ENCODE results near the gene CCDC78. TPM values are rescaled to one million over a fixed set of nuclear protein-coding genes. Genes with fewer than 3 reads are reported as not detected.

Gene CCDC78
- total and polyA plus RNA-seq, 2 donors (not counting 3 experiments of a cell fraction or from before 2014, with no cell fraction given): 0.50 to 1.3 TPM

DNA sequence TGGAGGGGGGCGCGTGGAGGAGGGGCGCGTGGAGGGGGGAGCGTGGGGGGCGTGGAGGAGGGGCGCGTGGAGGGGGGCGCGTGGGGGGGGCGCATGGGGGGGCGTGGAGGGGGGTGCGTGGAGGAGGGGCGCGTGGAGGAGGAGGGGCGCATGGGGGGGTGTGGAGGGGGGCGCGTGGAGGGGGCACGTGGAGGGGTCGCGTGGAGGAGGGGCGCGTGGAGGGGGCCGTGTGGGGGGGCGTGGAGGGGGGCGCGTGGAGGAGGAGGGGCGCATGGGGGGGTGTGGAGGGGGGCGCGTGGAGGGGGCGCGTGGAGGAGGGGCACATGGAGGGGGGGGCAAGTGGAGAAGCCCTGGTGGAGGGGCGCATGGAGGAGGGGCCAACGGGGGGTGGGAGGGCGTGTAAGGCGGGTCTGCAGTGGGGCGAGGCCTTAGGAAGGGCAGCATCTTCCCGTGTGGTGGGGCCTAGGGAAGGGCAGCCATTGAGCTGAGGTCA is 41.5 kb upstream of the CCDC78 start:
- no peak for FAIRE-seq

More for the DNA sequence above, 41.5 kb upstream of the CCDC78 start:
- Histone ChIP-seq H3K36me3 (ENCODE audit: control insufficient read depth in 2 of 2, extremely low read depth in 1 of 2, insufficient read depth in 2 of 2, low read length in 2 of 2) (no peaks in the 10 kb centered on the region), H3K4me3 (replicated peaks in 1 of 3; ENCODE audit: insufficient read depth in 1 of 3, low read depth in 1 of 3, low read length in 3 of 3) (no peak overlapping the region), H3K9me3 (replicated peaks; ENCODE audit: control insufficient read depth, insufficient read depth, low read length) (no peaks in the 10 kb centered on the region), H3K9ac (replicated peaks; ENCODE audit: extremely low read depth, insufficient read depth, low read length) (no peak overlapping the region), H3K27me3 (ENCODE audit: control insufficient read depth in 2 of 2, insufficient read depth in 2 of 2, low read length in 2 of 2) (no peaks in the 10 kb centered on the region), H3K4me1 (ENCODE audit: control insufficient read depth, extremely low read depth, insufficient read depth, low read length) (no peaks in the 10 kb centered on the region), H3K27ac (ENCODE audit: insufficient read depth, low read depth, low read length) (no peak overlapping the region), H2AFZ (ENCODE audit: low read depth, low read length) (no peak overlapping the region), H3K4me2 (ENCODE audit: insufficient read depth, low read length) (no peak overlapping the region), H3K79me2 (ENCODE audit: control insufficient read depth, insufficient read depth, low read length) (no peaks in the 10 kb centered on the region), H3K9me1 (replicated peaks; ENCODE audit: control insufficient read depth, extremely low read depth, insufficient read depth, low read length) (no peaks in the 10 kb centered on the region), H4K20me1 (replicated peaks; ENCODE audit: control insufficient read depth, extremely low read depth, insufficient read depth, low read length) (no peaks in the 10 kb centered on the region)
- ChIA-PET POLR2A (no interaction called here), CTCF (no interaction called here)
- no peak for TF ChIP-seq POLR2A (IDR thresholded peaks at IDR 0.05; ENCODE audit: low read depth, low read length)
- no peak for TF ChIP-seq JUN (IDR thresholded peaks at IDR 0.05; ENCODE audit: borderline replicate concordance, insufficient read depth, insufficient read length, low read depth)
- TF ChIP-seq EZH2 (IDR thresholded peaks at IDR 0.05; ENCODE audit: borderline replicate concordance, low read depth, low read length, severe bottlenecking): no peak
- no peak for TF ChIP-seq FOS (IDR thresholded peaks at IDR 0.05; ENCODE audit: borderline replicate concordance, insufficient read depth, low read length)
- TF ChIP-seq MYC (IDR thresholded peaks at IDR 0.05; ENCODE audit: low read depth, low read length): no peak
- TF ChIP-seq, protein P1, sequence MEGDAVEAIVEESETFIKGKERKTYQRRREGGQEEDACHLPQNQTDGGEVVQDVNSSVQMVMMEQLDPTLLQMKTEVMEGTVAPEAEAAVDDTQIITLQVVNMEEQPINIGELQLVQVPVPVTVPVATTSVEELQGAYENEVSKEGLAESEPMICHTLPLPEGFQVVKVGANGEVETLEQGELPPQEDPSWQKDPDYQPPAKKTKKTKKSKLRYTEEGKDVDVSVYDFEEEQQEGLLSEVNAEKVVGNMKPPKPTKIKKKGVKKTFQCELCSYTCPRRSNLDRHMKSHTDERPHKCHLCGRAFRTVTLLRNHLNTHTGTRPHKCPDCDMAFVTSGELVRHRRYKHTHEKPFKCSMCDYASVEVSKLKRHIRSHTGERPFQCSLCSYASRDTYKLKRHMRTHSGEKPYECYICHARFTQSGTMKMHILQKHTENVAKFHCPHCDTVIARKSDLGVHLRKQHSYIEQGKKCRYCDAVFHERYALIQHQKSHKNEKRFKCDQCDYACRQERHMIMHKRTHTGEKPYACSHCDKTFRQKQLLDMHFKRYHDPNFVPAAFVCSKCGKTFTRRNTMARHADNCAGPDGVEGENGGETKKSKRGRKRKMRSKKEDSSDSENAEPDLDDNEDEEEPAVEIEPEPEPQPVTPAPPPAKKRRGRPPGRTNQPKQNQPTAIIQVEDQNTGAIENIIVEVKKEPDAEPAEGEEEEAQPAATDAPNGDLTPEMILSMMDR (IDR thresholded peaks at IDR 0.05; ENCODE audit: extremely low read depth in 1 of 2, insufficient read depth in 1 of 2, low read depth in 1 of 2, low read length in 2 of 2): no peak
- TF ChIP-seq POLR2AphosphoS5 (IDR thresholded peaks at IDR 0.05; ENCODE audit: insufficient read depth, low read depth, low read length): no peak
- TF ChIP-seq GATA2 (IDR thresholded peaks at IDR 0.05; ENCODE audit: insufficient read depth, insufficient read length, low read depth, low read length): no peak
- dilution Hi-C loops (cut with MboI; ENCODE audit: extremely low pct_ligation_motif_present, low sequenced_read_pairs) (no loop called here), intact Hi-C loops (cut with micrococcal nuclease) (no loop called here)
- BruUV-seq (replicated peaks): no TSS peak
- no peak for DNase-seq (ENCODE audit: low read depth, low spot score)
